ENCODE data around the gene CCBE1.
"Not testable (repeated sequence)": the region's sequence is repeated elsewhere in the genome, so short reads cannot be mapped to it uniquely, and the experiment has no call there.

Gene CCBE1

DNA sequence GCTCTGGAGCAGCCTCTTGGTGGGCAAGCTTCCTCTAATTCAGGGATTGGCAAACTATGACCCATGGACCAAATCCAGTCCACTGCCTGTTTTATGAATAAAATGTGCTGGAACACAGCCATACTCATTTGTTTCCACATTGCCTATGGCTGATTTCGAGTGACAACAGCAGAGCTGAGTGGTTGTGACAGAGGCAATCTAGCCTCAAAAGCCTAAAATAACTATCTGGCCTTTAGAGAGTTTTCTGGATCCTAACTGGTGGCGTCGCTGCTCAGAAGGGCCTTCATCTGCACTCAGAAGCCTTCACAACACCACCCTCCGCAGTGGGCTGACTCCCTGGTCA is 147.1 kb downstream of the CCBE1 start:
- no peak for DNase-seq (ENCODE audit: extremely low read depth in 1 of 2, low read depth in 1 of 2)

DNA sequence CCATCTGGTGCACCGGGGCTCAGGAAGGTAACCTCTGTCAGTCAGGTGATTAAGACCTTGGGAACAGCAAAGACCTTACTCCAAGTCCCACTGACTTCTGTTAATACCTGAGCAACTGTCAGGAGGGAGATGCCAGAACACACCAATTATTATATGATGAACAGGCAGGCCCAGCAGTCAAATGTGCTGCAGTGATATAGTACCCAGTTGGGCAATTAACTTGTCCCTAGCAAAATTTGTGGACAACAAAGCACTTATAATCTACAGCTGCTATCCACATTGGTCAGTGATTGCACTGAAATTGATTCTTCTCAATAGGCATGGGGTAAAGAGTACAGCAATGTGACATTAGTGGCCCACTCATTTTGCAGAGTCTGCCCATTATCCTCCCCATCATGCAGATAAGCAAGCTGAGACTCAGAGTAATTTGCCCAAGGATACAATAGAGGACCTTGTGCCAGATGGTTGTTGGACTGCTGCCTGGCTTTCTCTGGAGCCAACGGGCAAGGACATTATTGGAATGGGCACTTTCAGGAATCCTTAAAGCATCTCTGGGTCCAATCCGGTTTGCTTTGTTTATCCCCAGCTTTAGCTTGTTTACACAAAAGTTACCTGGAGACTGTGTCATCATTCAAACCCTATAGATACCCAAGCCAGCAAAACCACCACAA is 147.6 kb downstream of the CCBE1 start:
- no peak for DNase-seq (ENCODE audit: extremely low read depth in 1 of 2, low read depth in 1 of 2)

DNA sequence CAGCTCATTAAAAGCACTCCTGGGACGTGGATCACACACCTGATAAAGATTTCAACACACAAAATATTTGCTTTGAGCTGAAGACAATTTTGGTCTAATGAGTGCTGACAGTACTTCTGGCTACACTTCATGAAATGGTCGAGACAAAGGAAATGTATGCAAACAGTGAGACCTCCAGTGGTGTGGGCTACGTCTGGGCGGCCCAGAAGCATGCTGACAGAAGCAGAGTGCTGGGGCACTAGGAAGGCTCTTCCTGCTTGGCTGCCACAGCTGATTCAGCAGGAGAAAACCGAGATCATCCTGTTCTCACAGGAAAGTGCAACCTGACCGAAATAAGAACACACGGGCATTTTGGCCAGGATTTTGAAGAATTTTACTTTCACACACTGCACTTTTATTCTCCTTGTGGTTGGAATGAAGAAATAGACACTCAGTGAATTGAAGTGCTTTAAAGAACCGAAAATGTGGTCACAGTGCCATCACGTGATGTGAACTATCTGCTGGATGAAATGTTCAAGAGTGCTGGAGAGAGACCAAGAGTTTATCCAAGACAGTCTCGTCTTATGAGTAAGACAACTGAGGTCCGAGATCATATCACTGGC is 149.5 kb downstream of the CCBE1 start:
- DNase-seq (ENCODE audit: extremely low read depth in 1 of 2, low read depth in 1 of 2), result no peak

DNA sequence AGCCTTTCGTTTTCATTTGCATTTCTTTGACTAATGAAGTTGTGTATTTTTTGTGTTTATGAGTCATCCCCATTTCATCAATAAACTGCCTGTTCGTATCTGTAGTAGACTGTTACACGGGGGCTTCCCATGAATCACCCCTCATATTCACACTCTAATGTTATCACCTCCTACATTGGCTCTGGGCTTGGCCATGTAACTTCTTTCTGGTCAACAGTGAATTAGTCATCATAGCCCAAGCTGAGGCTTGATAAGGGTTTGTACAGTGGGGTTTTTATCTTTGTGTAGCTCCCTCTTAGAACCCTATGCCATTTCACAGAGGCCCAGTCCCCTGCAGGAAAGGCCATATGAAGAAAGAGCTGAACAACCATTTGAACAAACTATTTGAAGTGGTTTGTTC is 151.0 kb downstream of the CCBE1 start:
- DNase-seq (ENCODE audit: extremely low read depth in 1 of 2, low read depth in 1 of 2), result no peak

DNA sequence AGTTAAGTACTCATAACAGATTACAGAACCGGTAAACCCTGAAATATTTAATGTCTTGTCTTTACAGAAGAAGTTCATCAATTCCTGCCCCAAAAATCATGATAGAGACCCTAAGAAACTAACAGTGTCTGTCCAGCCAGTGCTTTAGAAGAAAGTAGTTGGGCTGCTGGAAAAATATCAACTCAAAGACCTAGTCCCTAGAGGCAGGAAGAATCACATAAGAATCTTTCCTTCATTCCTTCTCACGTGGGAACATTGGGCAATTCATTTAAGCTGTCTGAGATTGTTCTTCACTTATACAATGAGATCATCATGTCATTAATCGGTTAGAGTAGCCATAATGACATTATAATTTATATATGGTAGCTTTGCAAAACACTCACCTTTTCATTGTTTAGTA is 156.4 kb downstream of the CCBE1 start:
- no peak for DNase-seq (ENCODE audit: extremely low read depth in 1 of 2, low read depth in 1 of 2)

DNA sequence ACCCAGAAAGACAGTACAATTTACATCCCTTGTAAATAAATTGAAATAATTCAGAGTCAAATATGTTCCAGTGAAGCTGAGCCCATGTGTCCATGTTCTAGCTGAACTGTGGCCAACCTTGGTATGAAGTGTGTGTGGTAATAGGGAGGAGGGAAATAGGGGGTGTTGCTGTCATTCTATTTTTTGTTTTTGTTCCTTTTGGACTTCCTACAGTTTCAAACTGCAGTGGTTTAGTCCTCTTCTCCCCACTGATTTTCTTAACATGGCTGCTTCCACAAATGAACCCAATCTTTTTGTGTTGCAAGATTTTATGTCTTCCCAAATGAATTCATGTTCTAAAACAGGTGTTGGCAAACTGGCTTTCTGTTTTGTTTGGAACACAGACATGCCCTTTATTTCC is 156.9 kb downstream of the CCBE1 start:
- DNase-seq (ENCODE audit: extremely low read depth in 1 of 2, low read depth in 1 of 2), result no peak

DNA sequence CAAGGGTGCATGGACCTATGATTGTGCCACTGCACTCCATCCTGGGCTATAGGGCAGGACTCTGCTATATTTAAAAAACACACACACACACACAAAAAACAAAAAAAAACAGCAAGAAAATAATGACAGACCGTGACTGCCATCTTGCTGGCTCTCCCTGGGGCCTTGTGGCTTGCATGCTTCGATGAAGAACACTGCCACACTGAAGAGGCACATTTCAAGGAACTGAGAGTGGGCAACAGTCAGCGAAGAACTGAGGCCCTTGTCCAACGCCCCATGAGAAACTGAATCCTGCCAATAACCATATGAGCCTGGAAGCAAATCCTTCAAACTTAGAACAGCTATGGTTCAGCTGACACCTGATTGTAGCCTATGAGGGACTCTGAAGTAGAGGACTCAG is 158.1 kb downstream of the CCBE1 start:
- no peak for DNase-seq (ENCODE audit: extremely low read depth in 1 of 2, low read depth in 1 of 2)

DNA sequence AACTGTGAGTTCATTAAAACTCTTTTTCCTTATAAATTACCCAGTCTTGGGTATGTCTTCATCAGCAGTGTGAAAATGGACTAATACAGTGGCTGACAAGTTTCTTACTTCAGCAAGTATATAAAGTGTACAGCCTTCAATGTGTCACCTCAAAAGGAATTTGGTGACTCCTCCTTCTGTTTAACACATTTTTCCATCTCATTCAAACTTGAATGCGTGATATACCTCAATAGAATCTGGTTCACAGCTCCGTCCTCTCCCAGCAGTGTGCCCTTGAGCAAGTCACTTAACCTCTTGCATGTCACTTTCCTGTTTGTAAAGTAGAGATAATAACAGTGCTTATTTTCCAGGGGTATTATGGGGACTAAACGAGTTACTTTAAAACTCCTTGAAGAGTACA is 159.6 kb downstream of the CCBE1 start:
- DNase-seq (ENCODE audit: extremely low read depth in 1 of 2, low read depth in 1 of 2), result no peak

DNA sequence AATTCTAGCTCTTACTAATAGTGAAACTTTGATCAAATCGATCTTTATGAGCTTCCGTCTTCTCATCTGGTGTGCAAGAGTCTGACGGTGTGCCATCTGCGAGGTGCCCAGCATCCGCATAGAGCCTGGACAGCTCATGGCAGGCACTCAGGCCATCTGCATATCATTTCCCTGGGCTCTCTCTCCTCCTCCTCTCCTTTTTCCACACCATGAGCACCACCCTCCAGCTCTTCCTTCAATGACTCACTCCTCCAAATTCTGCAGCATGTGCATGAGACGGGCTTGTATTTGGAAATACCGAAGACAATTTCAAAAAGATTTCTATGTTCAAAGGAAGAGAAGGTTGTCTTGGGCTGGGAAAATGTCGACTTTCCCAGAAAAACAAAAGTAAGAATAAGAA is 161.1 kb downstream of the CCBE1 start:
- no peak for DNase-seq (ENCODE audit: extremely low read depth in 1 of 2, low read depth in 1 of 2)

DNA sequence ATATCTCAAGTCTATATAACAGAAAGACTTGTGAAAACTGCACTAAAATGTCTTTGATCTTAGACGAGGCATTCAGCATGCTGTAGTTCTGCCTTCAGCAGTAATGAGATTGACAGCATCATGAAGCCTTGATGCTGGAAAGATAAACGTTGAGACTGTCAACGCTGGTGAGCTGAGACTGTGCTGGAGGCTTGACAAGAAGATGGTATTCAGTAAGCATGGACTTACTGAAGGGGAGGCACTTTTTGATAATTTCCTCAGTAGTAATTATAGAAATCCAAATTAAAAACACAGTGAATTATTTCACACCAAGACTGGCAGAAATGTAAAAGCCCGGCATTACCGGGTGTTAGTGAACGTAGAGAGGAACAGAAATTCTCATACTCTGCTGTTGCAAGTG is 162.2 kb downstream of the CCBE1 start:
- no peak for DNase-seq (ENCODE audit: extremely low read depth in 1 of 2, low read depth in 1 of 2)

DNA sequence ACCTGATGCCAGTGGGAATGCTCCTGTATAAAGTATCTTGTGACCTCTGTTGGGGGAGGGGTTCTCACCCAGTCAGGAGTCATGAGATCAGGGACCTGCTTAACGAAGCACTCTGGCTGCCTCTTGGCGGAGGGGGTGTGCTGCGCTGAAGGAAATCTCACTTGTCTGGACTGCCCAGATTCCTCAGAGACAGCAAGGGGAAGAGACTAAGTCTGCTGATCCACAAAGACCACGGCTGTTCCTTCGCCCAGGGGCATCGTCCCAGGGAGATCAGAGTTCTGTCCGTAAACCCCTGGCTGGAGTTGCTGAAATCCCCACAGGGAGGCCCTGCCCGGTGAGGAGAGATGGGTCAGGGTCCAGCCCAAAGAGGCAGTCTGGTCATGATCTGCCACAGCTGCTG is 168.4 kb downstream of the CCBE1 start:
- DNase-seq (ENCODE audit: extremely low read depth in 1 of 2, low read depth in 1 of 2), result no peak

DNA sequence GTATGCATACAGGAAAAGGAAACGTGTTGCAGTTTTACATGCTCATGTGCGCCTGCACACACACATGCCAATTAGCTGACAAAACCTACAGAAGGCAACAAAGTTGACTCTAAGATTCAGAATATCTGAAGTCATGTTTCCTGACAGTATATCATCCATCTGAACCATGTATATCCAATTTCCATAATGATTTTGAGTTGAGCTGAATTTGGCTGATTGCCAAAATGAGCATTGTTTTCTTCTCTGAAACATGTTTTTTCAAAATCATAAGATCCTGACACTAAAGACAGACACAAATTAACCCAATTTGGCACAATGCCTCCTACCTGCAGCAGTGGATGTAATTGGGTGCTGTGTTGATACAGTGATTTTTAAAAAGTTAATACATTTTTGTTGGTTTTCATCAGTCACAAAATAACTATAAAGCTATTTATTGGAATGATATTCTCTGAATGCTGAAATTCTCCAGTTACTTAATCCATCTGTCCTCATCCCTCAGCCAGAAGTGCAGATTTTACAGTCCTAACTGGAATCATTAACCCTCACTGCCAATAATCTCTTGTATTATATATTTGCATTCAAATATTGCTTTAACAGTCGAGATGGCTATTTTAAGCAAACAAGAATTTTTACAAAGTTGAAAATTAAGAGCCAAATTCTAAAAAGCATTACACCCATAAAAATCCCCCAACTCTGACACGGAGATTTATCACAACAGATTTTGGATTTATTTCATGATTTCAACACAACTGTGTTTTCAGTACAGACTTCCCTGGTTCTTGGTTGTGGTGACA is 176.5 kb downstream of the CCBE1 start:
- no peak for DNase-seq (ENCODE audit: extremely low read depth in 1 of 2, low read depth in 1 of 2)

DNA sequence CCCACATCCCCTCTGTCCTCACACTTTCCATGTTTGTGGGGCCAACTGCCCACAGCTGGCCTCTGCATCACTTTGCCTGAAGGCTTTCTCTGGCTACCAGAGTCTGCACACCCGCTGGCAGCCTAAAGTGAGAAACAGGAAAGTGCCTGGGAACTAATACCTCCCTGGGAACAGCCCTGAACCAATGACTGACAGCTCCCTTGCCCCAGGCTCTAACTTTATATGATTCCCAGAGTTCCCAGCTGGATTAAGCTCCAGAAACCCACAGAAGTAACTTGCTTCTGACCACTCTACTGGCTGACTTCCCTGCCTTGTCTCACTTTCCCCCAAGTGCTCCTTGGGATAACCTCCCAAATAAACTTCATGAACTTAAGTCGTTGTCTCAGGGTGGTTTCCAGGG is 178.5 kb downstream of the CCBE1 start:
- DNase-seq (ENCODE audit: extremely low read depth in 1 of 2, low read depth in 1 of 2), result no peak

DNA sequence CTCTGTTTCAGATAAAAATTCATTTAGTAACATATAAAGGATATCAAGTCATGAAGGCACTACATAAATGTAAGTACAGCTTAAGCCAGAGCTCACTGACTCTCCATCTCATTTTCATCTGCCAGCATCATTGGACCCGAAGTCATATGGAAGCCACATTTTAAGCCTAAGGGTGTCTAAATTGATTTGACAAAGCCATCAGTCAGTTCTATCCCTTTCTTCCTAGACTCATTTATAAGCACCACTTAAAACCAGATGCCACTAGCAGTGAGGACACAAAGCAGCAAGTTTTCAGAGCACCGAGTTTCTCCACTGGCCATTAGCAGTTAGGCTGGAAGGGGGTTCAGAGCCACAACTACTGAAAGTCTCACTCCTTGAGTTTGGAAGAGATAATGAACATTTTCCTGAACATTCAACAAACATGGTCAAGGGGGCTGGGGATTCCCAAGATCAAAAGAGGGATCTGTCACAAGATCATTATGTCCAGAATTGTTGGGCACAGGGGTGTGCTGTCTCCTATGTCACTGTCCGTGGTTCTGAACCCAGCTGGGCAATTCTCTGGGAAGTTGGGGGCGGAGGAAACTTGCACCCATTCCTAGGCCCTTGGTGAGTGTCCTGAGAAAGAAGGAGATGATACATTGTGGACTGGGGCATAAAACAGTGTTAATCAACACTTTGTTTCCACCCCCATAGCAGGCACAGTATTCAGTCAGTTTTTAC is 179.6 kb downstream of the CCBE1 start:
- no peak for DNase-seq (ENCODE audit: extremely low read depth in 1 of 2, low read depth in 1 of 2)

DNA sequence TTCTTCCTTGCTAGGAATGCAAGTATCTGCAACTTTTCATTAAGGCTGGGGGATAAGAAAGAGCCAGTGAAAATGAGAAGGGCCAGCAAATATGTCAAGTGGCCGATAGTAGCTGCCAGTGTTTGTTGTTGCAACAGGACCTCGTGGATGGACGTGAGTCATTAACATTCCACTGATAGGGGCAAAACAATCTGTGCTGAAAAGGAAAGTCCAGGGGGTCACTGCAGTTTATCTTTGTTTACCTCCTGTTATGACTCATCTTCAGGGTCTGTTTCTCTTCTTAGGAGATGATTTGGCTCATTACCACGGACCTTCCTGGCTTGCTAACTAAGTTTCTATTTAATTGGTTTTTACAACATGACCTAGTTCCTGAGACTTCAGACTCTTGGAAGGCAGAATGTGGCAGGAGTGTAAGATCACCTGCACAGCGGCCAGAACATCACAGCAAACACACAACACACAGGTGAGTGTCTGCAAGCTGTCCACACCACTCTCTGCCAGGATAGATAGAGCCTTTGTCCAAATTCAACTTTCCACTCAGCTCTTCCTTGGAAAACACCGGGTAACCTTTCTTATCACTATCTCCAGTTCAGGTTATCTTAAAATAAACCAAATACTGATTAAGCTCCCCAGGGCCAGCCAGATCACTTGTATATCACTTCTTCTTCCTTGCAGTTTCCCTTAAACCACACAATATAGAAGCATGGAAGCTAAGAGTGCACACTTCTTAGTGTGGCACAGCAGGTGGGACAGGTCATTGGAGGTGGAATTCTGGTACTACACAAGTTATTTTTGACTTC is 180.7 kb downstream of the CCBE1 start:
- no peak for DNase-seq (ENCODE audit: extremely low read depth in 1 of 2, low read depth in 1 of 2)

DNA sequence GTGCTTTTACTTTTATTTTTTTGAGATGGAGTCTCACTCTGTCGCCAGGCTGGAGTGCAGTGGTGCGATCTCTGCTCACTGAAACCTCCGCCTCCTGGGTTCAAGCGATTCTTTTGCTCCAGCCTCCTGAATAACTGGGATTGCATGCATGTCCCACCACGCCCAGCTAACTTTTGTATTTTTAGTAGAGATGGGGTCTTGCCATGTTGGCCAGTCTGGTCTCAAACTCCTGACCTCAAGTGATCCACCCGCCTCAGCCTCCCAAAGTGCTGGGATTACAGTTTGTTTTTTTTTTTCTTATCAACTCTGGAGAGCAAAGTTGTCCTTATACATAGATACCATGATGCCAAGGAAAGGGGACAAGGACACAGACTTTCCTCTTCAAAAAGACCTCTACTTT is 181.3 kb downstream of the CCBE1 start:
- not testable (repeated sequence) for DNase-seq (ENCODE audit: extremely low read depth in 1 of 2, low read depth in 1 of 2)

DNA sequence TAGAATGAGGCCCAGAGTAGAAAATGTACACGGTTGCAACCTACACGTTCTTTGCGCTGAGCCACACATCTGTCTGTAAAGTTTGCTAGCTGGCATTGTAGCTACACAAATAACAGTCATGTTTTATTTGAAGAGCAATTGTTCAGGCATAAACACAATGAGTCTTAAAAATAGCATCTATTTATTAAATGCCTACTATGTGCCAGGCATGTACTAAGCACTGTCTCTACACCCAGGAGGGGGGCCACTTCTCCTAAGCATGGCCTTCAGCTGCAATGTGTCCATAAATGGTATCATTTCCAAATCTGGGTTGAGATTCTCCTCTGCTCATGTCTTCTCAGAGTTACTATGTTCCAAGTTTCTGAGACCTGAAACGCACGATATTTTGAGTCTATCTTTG is 182.1 kb downstream of the CCBE1 start:
- no peak for DNase-seq (ENCODE audit: extremely low read depth in 1 of 2, low read depth in 1 of 2)

DNA sequence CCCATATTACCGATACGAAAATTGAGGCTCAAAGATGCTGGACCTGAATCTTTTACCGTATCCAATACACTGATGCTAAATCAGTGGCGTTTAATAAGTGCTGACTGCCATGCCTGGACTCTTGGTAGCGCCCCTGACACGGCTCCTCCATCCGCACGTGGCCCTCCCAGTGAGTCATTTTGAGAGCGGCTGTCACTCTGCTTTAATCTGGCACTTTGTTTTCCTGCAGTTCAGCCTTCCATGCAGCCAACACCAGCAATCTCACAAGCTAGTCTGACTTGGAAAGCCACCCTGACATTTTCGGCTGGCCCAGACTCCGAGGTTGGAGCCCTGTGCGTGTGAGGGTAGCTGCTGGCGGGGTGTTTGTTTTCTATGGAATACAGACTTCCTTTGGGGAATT is 183.0 kb downstream of the CCBE1 start:
- DNase-seq (ENCODE audit: extremely low read depth in 1 of 2, low read depth in 1 of 2), result no peak

DNA sequence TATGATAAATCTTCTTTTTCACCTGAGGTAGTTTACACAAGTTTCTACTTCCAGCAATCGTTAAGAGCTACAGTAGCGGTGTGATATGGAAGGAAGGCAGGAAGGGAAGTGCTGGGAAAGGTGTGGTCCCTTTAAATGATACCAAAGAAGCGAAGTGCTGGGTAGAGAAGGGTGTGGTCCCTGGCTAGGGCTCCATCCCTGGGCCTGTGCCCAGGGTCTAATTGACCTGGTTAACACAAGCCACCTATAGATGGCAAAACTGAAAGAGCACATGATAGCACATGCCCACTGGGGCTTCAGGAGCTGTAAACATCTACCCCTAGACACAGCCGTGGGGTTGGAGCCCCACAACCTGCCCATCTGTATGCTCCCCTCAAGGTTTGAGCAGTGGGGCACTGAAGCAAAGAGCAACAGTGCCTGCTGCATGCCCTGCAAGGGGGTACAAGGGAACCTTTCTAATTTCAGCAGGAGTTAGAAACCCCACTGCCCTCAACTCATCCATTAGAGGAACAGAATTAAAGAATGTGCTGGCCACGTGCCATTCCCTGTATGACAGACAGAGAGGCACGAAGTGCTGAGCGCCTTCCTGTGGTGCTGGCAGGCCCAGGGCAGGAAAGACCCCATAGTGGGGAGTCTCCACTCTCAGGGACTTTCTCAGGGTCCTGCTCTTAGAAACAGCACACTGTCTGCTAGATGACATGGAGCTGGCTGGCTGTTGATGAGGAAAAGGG is 185.0 kb downstream of the CCBE1 start:
- no peak for DNase-seq (ENCODE audit: extremely low read depth in 1 of 2, low read depth in 1 of 2)
